ENCODE data around the gene JAK2. TPM values are rescaled to one million over a fixed set of nuclear protein-coding genes. Genes with fewer than 3 reads are reported as not detected.

JAK2 gene
- total and polyA plus RNA-seq, 9 of the 15 experiments (the other 6 are each of a cell fraction or from before 2014, with no cell fraction given): 4.7 to 23.4 (median 15.3) TPM

GRCh38 chr9:5044160-5044559 lies 59.1 kb downstream of the JAK2 start:
- in situ Hi-C loops (cut with MboI): no loop called here
- Histone ChIP-seq H3K79me2 (ENCODE audit: control insufficient read depth, insufficient read depth, low read length) (peaks cover 5% of the 10 kb centered on the region), H3K27ac (ENCODE audit: extremely low read depth, low read depth, low read length) (no peak overlapping the region), H3K9ac (ENCODE audit: insufficient read depth in 1 of 2, low read depth in 2 of 2, low read length in 2 of 2) (no peak overlapping the region), H4K20me1 (replicated peaks; ENCODE audit: control insufficient read depth, insufficient read depth, low read length) (no peaks in the 10 kb centered on the region), H3K4me3 (no peak overlapping the region), H3K9me3 (replicated peaks; ENCODE audit: control insufficient read depth, insufficient read depth, low read depth, low read length) (peaks cover 8% of the 10 kb centered on the region), H3K4me2 (ENCODE audit: insufficient read depth, low read length) (no peak overlapping the region), H3K4me1 (replicated peaks in 1 of 2; ENCODE audit: control insufficient read depth in 2 of 2, insufficient read depth in 2 of 2, low read length in 2 of 2) (peaks cover 0 to 7% of the 10 kb centered on the region in 2 experiments; a peak in 2 of 5 replicates), H2AFZ (ENCODE audit: low read depth, low read length) (no peak overlapping the region), H3K36me3 (ENCODE audit: control insufficient read depth, insufficient read depth, low read length) (peaks cover 73% of the 10 kb centered on the region), H3K27me3 (ENCODE audit: control insufficient read depth in 2 of 2, insufficient read depth in 2 of 2, low read length in 2 of 2) (no peaks in the 10 kb centered on the region), H3K9me1 (ENCODE audit: control insufficient read depth, insufficient read depth, low read length) (peaks cover 3% of the 10 kb centered on the region)
- FAIRE-seq (no peak), DNase-seq (ENCODE audit: extremely low read depth in 1 of 4, low spot score in 3 of 4) (no peak), ATAC-seq (no peak)
- 67% methylated on average over 4 of the region's 4 CpGs for WGBS (ENCODE audit: insufficient coverage, low coverage, missing lambda C conversion rate)
- CTCF ChIA-PET (ENCODE audit: low intra/inter-chr PET ratio): no interaction called here
- intact Hi-C loops (cut with micrococcal nuclease): no loop called here
- no TSS peak for BruUV-seq (replicated peaks)
- POLR2A ChIA-PET: interaction anchor here (0.6 kb wide), 1 partner anchor 75 kb away, joined by 3 read pairs; no protein-coding TSS in a partner anchor
- TF ChIP-seq SAFB (IDR thresholded peaks at IDR 0.05; ENCODE audit: borderline replicate concordance, low read depth, low read length): no peak
- no peak for TF ChIP-seq U2AF2 (optimal IDR thresholded peaks at IDR 0.05; ENCODE audit: low read depth, low read length)
- no peak for TF ChIP-seq RERE (CRISPR knock-in tag; IDR thresholded peaks at IDR 0.05; ENCODE audit: borderline replicate concordance)
- no peak for TF ChIP-seq HNRNPUL1 (IDR thresholded peaks at IDR 0.05; ENCODE audit: low read length)
- TF ChIP-seq E4F1 (CRISPR knock-in tag; IDR thresholded peaks at IDR 0.05; ENCODE audit: borderline replicate concordance): no peak
- TF ChIP-seq, protein P1, sequence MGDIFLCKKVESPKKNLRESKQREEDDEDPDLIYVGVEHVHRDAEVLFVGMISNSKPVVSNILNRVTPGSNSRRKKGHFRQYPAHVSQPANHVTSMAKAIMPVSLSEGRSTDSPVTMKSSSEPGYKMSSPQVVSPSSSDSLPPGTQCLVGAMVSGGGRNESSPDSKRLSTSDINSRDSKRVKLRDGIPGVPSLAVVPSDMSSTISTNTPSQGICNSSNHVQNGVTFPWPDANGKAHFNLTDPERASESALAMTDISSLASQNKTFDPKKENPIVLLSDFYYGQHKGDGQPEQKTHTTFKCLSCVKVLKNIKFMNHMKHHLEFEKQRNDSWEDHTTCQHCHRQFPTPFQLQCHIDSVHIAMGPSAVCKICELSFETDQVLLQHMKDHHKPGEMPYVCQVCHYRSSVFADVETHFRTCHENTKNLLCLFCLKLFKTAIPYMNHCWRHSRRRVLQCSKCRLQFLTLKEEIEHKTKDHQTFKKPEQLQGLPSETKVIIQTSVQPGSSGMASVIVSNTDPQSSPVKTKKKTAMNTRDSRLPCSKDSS (IDR thresholded peaks at IDR 0.05; ENCODE audit: low read depth, partially characterized antibody): no peak
- TF ChIP-seq ZNF134 (CRISPR knock-in tag; conservative IDR thresholded peaks at IDR 0.05): no peak
- TF ChIP-seq, protein P2, sequence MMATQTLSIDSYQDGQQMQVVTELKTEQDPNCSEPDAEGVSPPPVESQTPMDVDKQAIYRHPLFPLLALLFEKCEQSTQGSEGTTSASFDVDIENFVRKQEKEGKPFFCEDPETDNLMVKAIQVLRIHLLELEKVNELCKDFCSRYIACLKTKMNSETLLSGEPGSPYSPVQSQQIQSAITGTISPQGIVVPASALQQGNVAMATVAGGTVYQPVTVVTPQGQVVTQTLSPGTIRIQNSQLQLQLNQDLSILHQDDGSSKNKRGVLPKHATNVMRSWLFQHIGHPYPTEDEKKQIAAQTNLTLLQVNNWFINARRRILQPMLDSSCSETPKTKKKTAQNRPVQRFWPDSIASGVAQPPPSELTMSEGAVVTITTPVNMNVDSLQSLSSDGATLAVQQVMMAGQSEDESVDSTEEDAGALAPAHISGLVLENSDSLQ (IDR thresholded peaks at IDR 0.05): no peak
- TF ChIP-seq SAFB2 (IDR thresholded peaks at IDR 0.05; ENCODE audit: borderline replicate concordance, low read depth, low read length, severe bottlenecking): no peak
- no peak for TF ChIP-seq E2F3 (CRISPR knock-in tag; IDR thresholded peaks at IDR 0.05)
- TF ChIP-seq SNAPC5 (CRISPR knock-in tag; IDR thresholded peaks at IDR 0.05): no peak
- TF ChIP-seq SP2 (IDR thresholded peaks at IDR 0.05; ENCODE audit: extremely low read depth, low read depth, low read length, poor library complexity, severe bottlenecking): no peak
